ENCODE results near the gene HPCAL4.

Gene HPCAL4

DNA sequence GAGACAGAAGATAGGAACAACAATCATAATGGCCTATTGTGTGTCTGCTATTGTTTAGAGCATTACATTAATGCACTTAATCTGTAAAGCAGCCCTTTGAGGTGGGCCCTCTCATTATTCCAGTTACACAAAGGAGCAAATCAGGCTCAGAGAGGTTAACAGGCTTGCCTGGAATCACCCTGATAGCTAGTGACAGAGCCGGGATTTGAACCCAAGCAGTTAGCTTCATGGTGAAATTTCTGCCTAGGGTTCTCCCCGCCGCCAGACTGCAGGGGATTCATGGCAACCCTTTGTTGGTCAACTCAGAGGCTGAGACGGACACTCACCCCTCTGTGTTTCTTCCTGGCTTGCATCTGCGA, 58.9 kb downstream of the HPCAL4 start:
- Histone ChIP-seq H3K27me3 (ENCODE audit: control insufficient read depth, insufficient read depth, low read length) (peaks cover 10% of the 10 kb centered on the region; the same call in 1 of the 2 replicates), H3K36me3 (ENCODE audit: control insufficient read depth, insufficient read depth, low read length) (no peaks in the 10 kb centered on the region), H3K27ac (ENCODE audit: low read length) (no peak overlapping the region), H3K4me1 (ENCODE audit: control insufficient read depth, insufficient read depth, low read length) (0 out of 2 replicates have a peak, but pooled peaks cover 1% of the 10 kb centered on the region), H3K9me3 (ENCODE audit: control insufficient read depth, insufficient read depth, low read length) (no peaks in the 10 kb centered on the region), H3K4me3 (ENCODE audit: low read length) (no peak overlapping the region)
- DNase-seq (ENCODE audit: low read depth, low spot score), result no peak
- no CpG with 5 or more reads among the region's 5 CpGs for WGBS (ENCODE audit: insufficient coverage, insufficient read length)

DNA sequence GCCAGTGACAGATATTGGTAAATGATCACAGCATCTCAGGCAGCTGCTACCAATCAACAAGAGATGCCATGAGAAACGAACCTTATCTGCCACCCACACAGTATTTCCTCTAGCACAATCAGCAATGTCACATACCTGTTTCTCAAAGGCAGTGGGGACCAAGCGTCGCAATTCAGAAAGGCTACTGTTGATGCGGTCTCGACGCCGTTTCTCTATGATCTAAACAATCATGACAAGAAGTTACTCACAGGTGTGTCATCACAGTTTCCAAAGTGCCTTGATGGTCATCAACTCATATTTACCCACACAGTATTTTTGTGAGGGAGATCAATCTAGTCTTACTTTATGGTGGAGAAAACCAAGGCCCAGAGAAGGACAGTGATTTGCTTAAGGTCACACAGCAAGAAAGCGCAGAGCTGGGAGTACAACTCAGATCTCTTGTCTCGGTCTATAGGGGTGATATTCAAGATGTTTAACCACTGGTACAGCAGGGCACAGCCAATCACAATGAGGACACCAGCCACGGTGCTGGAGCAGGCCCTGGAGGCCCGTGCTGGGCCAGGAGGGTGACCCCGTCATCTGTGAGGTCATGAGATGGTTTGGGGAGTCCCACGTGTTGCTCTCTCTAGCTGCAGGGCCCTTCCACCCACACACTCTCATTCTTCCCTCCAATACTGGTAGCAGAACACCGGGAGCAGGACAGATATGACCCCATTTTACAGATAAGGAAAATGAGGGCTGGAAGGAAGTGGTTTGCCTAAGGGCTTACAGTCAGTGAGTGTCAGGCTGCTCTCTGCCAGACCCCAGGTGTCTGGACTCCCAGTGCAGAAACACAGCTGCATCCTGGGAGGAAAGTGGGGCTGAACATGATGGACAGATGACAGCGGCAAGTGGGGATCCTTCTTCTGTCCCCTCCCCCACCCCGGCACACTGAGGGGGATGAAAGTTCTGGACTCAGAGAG, 59.6 kb downstream of the HPCAL4 start:
- Histone ChIP-seq H3K4me3 (ENCODE audit: low read length) (no peak overlapping the region), H3K36me3 (ENCODE audit: control insufficient read depth, insufficient read depth, low read length) (no peaks in the 10 kb centered on the region), H3K4me1 (ENCODE audit: control insufficient read depth, insufficient read depth, low read length) (0 out of 2 replicates have a peak, but pooled peaks cover 1% of the 10 kb centered on the region), H3K9me3 (ENCODE audit: control insufficient read depth, insufficient read depth, low read length) (no peaks in the 10 kb centered on the region), H3K27me3 (ENCODE audit: control insufficient read depth, insufficient read depth, low read length) (peaks cover 8% of the 10 kb centered on the region; the same call in 1 of the 2 replicates), H3K27ac (ENCODE audit: low read length) (no peak overlapping the region)
- no peak for DNase-seq (ENCODE audit: low read depth, low spot score)
- WGBS (ENCODE audit: insufficient coverage, insufficient read length), result no CpG with 5 or more reads among the region's 16 CpGs

- DNase-seq (ENCODE audit: low read depth, low spot score), result no peak
- Histone ChIP-seq H3K4me1 (ENCODE audit: control insufficient read depth, insufficient read depth, low read length) (no peaks in the 10 kb centered on the region), H3K27me3 (ENCODE audit: control insufficient read depth, insufficient read depth, low read length) (peaks cover 7% of the 10 kb centered on the region), H3K9me3 (ENCODE audit: control insufficient read depth, insufficient read depth, low read length) (no peaks in the 10 kb centered on the region), H3K36me3 (ENCODE audit: control insufficient read depth, insufficient read depth, low read length) (no peaks in the 10 kb centered on the region), H3K4me3 (ENCODE audit: low read length) (no peak overlapping the region), H3K27ac (ENCODE audit: low read length) (no peak overlapping the region)
- WGBS (ENCODE audit: insufficient coverage, insufficient read length), result no CpG with 5 or more reads among the region's 11 CpGs
Observed at GRCh38 chr1:39628807-39629350, 62.4 kb downstream of the HPCAL4 start.

Data from iPS DF 6.9 (cell line).